Measurements from ENCODE around the gene TBXAS1.

- TF ChIP-seq CTCF (conservative IDR thresholded peaks at IDR 0.05; ENCODE audit: low read depth in 2 of 2): no peak
- no peak for TF ChIP-seq EZH2 (IDR thresholded peaks at IDR 0.05; ENCODE audit: low read depth, unreplicated experiment)
- TF ChIP-seq POLR2AphosphoS5 (IDR thresholded peaks at IDR 0.05; ENCODE audit: low read depth): no peak
- TF ChIP-seq REST (IDR thresholded peaks at IDR 0.05; ENCODE audit: unreplicated experiment): no peak
- TF ChIP-seq ZNF331 (CRISPR knock-in tag; IDR thresholded peaks at IDR 0.05; ENCODE audit: low read depth): no peak
- TF ChIP-seq STAT1 (IDR thresholded peaks at IDR 0.05; ENCODE audit: unreplicated experiment): no peak
- TF ChIP-seq ETS1 (IDR thresholded peaks at IDR 0.05): no peak
- TF ChIP-seq JUNB (IDR thresholded peaks at IDR 0.05; ENCODE audit: unreplicated experiment): no peak
- no peak for TF ChIP-seq EZH2phosphoT487 (IDR thresholded peaks at IDR 0.05; ENCODE audit: unreplicated experiment)
- TF ChIP-seq CREB1 (CRISPR knock-in tag; IDR thresholded peaks at IDR 0.05; ENCODE audit: low read depth): no peak
- TF ChIP-seq NANOG (IDR thresholded peaks at IDR 0.05; ENCODE audit: borderline replicate concordance): no peak
- TF ChIP-seq ZNF462 (CRISPR knock-in tag; IDR thresholded peaks at IDR 0.05): no peak
- TF ChIP-seq ZNF114 (CRISPR knock-in tag; IDR thresholded peaks at IDR 0.05): no peak
These were observed 177.5 kb downstream of the TBXAS1 start for GRCh38 chr7:140006600-140006999.
